HepG2 (cell line): ENCODE data around the gene YJEFN3. TPM values are rescaled to one million over a fixed set of nuclear protein-coding genes. Genes with fewer than 3 reads are reported as not detected.
A peak's percentile ranks its signal among the peaks of the same experiment; 100 is the strongest.

Experiments
- AKNA ChIP-seq: sonication (generic); formaldehyde crosslinking; IDR thresholded peaks from 2 replicates; pipeline ENCODE4 v1.4.0; 2020; ENCODE audit warnings: missing genetic modification reagents, borderline replicate concordance
- CC2D1A ChIP-seq: sonication (generic); formaldehyde crosslinking; IDR thresholded peaks from 2 replicates; pipeline ENCODE4 v1.8.1; 2023; ENCODE audit warnings: mild to moderate bottlenecking, missing genetic modification reagents
- DR1 ChIP-seq: sonication (generic); formaldehyde crosslinking; IDR thresholded peaks from 2 replicates; pipeline ENCODE4 v1.8.0; 2021; ENCODE audit warnings: mild to moderate bottlenecking, missing genetic modification reagents, inconsistent platforms
- FOXK2 ChIP-seq: fragments of 450-650 bp; IDR thresholded peaks from 2 replicates; pipeline ENCODE4 v1.6.1; 2016
- ISL2 ChIP-seq: sonication (generic); formaldehyde crosslinking; IDR thresholded peaks from 2 replicates; pipeline ENCODE4 v1.5.0; 2020; ENCODE audit warnings: missing genetic modification reagents
- JUN ChIP-seq: sonication (generic); formaldehyde crosslinking; IDR thresholded peaks from 2 replicates; pipeline ENCODE4 v1.4.0; 2020; ENCODE audit warnings: mild to moderate bottlenecking, missing genetic modification reagents
- KDM5B ChIP-seq: sonication (generic); formaldehyde crosslinking; IDR thresholded peaks from 2 replicates; pipeline ENCODE4 v1.4.0; 2020; ENCODE audit warnings: missing genetic modification reagents, mild to moderate bottlenecking, borderline replicate concordance
- MEF2D ChIP-seq: sonication (generic); formaldehyde crosslinking; IDR thresholded peaks from 2 replicates; pipeline ENCODE4 v1.5.1; 2020; ENCODE audit warnings: mild to moderate bottlenecking, missing genetic modification reagents
- NBN ChIP-seq: fragments of 450-650 bp; conservative IDR thresholded peaks from 2 replicates; pipeline ENCODE4 v1.6.1; 2017
- RELA ChIP-seq: sonication (generic); formaldehyde crosslinking; IDR thresholded peaks from 2 replicates; pipeline ENCODE4 v1.4.0; 2020; ENCODE audit warnings: missing genetic modification reagents
- ZFP82 ChIP-seq: sonication (generic); formaldehyde crosslinking; IDR thresholded peaks from 2 replicates; pipeline ENCODE4 v1.5.1; 2020; ENCODE audit warnings: mild to moderate bottlenecking, missing genetic modification reagents, borderline replicate concordance
- ZNF34 ChIP-seq: sonication (generic); formaldehyde crosslinking; IDR thresholded peaks from 2 replicates; pipeline ENCODE4 v1.4.0; 2020; ENCODE audit warnings: mild to moderate bottlenecking, missing genetic modification reagents, borderline replicate concordance
- ZNF761 ChIP-seq: sonication (generic); formaldehyde crosslinking; conservative IDR thresholded peaks from 2 replicates; pipeline ENCODE4 v1.4.0; 2020; ENCODE audit warnings: mild to moderate bottlenecking, missing genetic modification reagents
- ZNF790 ChIP-seq: sonication (generic); formaldehyde crosslinking; IDR thresholded peaks from 2 replicates; pipeline ENCODE4 v1.8.0; 2022; ENCODE audit warnings: missing genetic modification reagents, mild to moderate bottlenecking, borderline replicate concordance
- polyA plus RNA-seq, 8 experiments: library from polyadenylated mRNA; depleted of rRNA in 3 of 8; stranded (reverse) in 7 of 8; unstranded in 1 of 8; fragments of >200 nt; fragmentation: Illumina TruSeq in 4 of 8; extraction: Trizol in 4 of 8; gene quantifications; 2 replicates each; pipeline versions ENCODE4 v1.2.1 to v1.2.3, GENCODE V29; 2011 to 2016; ENCODE audit warnings: low read depth in 4 of 8, missing spikeins in 1 of 8, mixed read lengths in 1 of 8; ENCODE audit not compliant: insufficient read depth in 1 of 8
- total RNA-seq, 5 experiments: library from RNA; depleted of rRNA; stranded (reverse); fragments of >200 nt; fragmentation: Illumina TruSeq; extraction: Trizol; gene quantifications; 2 replicates each; pipeline ENCODE4 v1.2.3, GENCODE V29; 2016; ENCODE audit warnings: low read depth in 1 of 5
- TF ChIP-seq, protein P1 (sequence below): sonication (generic); formaldehyde crosslinking; IDR thresholded peaks from 2 replicates; pipeline ENCODE4 v1.4.0; 2020; ENCODE audit warnings: mild to moderate bottlenecking, missing genetic modification reagents
- TF ChIP-seq, protein P2 (sequence below): sonication (generic); formaldehyde crosslinking; IDR thresholded peaks from 2 replicates; pipeline ENCODE4 v1.4.0; 2020; ENCODE audit warnings: mild to moderate bottlenecking, low read depth, missing genetic modification reagents

Gene YJEFN3
- total and polyA plus RNA-seq, 2 of the 13 experiments (the other 11 are each of a cell fraction or from before 2014, with no cell fraction given), result 0.89 to 4.0 TPM

DNA sequence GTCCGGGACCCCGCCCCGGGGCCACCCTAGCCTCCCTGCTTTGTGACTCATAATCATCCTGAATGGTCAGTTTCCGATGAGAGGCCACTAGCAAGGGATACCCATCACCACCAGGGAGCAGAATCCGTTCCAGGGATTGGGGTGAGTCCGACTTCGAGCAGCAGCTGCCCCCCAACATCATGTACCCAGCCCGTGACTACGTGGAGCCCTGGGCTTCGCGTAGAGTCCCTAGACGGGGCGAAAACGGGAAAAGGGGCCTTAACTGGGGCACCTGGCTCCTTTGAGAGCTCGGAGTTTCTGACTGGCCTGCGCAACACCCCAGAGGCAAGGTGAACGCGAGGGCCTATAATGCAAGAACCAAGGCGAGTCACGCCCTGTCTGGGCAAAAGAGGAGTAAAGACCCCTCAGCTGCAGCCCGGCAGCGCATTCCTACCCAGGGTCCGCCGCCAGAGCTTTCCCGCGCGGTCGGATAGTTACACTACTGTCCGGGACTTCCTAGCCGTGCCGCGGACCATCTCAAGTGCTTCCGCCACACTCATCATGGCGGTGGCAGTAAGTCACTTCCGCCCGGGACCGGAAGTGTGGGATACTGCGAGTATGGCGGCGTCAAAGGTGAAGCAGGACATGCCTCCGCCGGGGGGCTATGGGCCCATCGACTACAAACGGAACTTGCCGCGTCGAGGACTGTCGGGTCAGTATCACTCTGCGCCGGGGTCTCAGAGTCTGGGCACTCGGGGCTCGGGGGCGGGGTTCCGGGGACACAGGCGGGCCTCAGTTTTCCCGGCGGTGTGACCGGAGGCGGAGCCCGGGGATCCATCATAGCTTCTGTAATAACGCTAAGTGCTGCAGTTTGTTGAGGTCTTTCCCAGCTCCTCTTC lies 12.8 kb upstream of the YJEFN3 start, which contains the start of gene NDUFA13 (continued):
- no peak for TF ChIP-seq AKNA
- TF ChIP-seq DR1, result 0 out of 2 replicates have a peak, but pooled peaks have one; percentile 61
- TF ChIP-seq ISL2 (CRISPR knock-in tag), result peak; percentile 72
- no peak for TF ChIP-seq NBN
- peak; percentile 39; the same call in 1 of the 2 replicates for TF ChIP-seq KDM5B
- TF ChIP-seq, protein P1, sequence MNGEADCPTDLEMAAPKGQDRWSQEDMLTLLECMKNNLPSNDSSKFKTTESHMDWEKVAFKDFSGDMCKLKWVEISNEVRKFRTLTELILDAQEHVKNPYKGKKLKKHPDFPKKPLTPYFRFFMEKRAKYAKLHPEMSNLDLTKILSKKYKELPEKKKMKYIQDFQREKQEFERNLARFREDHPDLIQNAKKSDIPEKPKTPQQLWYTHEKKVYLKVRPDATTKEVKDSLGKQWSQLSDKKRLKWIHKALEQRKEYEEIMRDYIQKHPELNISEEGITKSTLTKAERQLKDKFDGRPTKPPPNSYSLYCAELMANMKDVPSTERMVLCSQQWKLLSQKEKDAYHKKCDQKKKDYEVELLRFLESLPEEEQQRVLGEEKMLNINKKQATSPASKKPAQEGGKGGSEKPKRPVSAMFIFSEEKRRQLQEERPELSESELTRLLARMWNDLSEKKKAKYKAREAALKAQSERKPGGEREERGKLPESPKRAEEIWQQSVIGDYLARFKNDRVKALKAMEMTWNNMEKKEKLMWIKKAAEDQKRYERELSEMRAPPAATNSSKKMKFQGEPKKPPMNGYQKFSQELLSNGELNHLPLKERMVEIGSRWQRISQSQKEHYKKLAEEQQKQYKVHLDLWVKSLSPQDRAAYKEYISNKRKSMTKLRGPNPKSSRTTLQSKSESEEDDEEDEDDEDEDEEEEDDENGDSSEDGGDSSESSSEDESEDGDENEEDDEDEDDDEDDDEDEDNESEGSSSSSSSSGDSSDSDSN (CRISPR knock-in tag), result peak; percentile 70; the same call in 1 of the 2 replicates
- no peak for TF ChIP-seq FOXK2
- 0 out of 2 replicates have a peak, but pooled peaks have one; percentile 67 for TF ChIP-seq ZNF34 (CRISPR knock-in tag)
- TF ChIP-seq JUN (CRISPR knock-in tag), result peak; percentile 52; the same call in 1 of the 2 replicates
- TF ChIP-seq CC2D1A (CRISPR knock-in tag), result no peak
- TF ChIP-seq ZNF790, result no peak
- peak; percentile 52; the same call in 1 of the 2 replicates for TF ChIP-seq MEF2D (CRISPR knock-in tag)
- no peak for TF ChIP-seq ZNF761
- TF ChIP-seq ZFP82 (CRISPR knock-in tag), result no peak
- TF ChIP-seq, protein P2, sequence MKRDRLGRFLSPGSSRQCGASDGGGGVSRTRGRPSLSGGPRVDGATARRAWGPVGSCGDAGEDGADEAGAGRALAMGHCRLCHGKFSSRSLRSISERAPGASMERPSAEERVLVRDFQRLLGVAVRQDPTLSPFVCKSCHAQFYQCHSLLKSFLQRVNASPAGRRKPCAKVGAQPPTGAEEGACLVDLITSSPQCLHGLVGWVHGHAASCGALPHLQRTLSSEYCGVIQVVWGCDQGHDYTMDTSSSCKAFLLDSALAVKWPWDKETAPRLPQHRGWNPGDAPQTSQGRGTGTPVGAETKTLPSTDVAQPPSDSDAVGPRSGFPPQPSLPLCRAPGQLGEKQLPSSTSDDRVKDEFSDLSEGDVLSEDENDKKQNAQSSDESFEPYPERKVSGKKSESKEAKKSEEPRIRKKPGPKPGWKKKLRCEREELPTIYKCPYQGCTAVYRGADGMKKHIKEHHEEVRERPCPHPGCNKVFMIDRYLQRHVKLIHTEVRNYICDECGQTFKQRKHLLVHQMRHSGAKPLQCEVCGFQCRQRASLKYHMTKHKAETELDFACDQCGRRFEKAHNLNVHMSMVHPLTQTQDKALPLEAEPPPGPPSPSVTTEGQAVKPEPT (CRISPR knock-in tag), result no peak; the same call in 1 of the 2 replicates
- no peak for TF ChIP-seq RELA (CRISPR knock-in tag)
